NCI-H82 (cell line): ENCODE results near the gene ATRN.
A peak's percentile ranks its signal among the peaks of the same experiment; 100 is the strongest.
"Not testable (repeated sequence)": the region's sequence is repeated elsewhere in the genome, so short reads cannot be mapped to it uniquely, and the experiment has no call there.

Experiments used
- DNase-seq: peaks from one replicate; lab custom pipeline; 2025; lab: John Stamatoyannopoulos, UW

Gene ATRN

DNA sequence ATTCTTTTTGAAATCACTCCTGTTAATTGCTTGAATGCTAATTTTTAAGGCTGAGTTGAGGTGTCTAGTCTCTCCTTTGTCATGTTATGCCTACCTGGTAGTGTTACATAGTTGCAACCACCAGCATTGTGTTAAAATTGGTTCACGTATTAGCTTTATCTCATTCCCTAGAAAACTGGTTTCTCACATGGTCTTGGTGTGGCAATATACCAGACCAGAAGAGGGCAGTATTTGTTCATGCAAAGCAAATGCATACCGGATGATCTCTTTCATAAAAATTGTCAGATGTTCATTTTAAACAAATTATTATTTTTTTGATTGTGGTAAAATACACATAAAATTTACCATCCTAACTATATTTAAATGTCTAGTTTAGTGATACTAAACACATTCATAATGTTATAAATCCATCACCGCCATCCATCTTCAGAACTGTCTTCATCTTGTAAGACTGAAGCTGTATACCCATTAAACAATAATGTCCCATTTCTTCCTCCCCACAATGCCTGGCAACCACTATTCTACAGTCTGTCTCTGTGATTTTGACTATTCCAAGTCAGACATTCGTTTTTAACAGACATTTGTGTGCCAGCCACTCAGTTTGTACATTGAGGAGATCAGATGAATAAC, 92.8 kb downstream of the ATRN start:
- DNase-seq = peak; percentile 56

DNA sequence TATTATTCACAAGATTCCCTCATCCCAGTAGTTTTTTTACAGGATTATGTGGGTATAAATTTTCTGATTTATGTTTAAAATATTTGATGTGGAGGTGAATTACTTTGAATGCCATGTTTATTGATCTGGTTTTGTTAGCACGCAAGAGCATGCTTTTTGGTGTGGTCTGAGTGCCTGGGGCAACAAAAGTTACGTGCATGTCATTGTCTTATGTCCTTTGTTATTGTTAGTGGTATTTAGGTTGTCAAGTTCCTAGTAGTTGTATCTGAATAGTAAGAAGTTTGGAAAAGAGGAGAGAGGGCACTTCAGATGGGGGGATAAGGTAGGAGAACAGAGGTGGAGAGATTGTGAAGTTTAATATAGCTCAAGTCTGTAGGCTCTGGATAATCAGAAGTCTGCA, 95.0 kb downstream of the ATRN start:
- no peak for DNase-seq

DNA sequence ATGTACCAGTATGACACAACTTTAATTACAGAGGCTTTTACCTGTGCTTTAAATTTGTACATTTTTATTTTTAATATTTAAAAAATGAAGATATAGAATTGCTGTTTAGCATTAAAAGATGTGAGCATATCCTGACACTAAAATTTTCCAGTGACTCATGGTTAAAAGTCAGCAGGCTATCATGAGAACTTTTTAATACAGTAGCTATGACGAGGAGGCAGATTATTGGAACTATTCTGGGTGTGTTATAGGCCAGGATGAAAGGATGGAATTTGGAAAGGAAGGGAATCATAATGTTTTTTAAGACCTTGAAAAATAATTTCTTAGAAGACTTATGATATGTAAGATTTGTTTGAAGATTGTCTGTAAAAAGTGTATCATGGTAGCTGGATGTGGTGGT, 101.3 kb downstream of the ATRN start:
- DNase-seq = no peak

DNA sequence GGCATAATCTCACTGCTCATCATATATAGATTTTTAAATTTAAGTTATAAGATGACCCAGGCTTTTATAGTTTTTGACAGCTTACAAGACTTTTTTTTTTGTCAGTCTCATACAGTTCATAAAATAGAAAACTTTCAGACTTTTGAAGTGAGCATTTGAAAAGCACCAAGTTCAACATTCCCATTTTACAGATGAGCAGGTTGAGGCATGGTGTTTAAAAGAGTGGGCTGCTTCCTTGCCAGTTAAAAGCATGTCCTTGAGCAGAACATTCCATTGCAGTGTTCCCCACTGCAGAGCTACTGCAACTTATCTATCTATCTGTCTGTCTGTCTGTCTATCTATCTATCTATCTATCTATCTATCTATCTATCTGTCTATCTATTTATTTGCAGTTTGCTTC, 105.5 kb downstream of the ATRN start:
- DNase-seq = no peak

DNA sequence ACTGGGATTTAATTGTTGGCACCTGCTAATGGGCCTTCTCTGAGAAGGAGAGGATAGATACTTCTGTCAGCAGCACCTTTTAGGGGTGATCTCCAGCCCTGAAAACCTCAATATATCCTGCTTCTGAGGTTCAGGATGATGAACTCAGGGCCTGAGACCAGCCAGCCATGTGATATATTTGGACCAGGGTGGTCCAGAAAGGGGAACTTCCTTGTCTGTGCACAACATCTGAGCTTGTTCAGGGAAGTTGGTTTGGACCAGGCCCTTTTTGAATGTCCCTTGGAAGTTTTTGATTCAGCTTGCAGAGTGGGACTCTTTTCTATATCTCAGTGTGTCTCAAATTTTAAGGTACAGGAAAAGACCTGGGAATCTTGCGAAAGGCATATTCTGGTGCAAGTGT, 106.5 kb downstream of the ATRN start:
- no peak for DNase-seq

DNA sequence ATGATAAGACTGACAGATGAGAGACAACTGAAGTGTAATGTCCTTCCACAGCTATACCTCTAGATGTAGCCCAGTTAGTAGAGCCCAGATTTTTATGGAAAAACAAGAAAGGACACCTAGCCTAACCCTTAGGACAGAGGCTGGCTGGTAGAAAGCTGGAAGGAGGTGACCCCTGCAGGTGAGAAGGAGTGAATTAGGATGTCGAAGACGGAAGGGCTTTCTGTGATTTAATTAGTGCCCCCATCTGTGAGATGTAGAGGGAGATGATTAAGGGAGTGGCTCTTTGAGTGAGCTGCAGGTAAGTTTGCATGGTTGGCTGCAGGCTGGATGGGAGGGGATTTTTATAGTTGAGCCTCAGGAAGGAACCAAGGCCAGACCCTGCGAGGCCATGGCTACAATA, 109.6 kb downstream of the ATRN start:
- peak; percentile 4 for DNase-seq

DNA sequence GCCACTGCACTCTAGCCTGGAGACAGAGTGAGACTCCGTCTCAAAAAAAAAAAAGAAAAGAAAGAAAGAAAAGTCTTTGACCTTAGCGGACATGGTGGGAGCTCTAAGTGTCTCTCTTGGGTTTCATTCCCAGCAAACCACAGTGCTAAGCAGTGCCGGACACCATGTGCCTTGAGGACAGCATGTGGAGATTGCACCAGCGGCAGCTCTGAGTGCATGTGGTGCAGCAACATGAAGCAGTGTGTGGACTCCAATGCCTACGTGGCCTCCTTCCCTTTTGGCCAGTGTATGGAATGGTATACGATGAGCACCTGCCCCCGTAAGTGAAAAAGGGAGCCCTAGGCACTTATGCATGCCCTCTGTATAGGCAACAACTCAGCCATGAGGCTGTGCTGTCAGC, 112.9 kb downstream of the ATRN start:
- no peak for DNase-seq

DNA sequence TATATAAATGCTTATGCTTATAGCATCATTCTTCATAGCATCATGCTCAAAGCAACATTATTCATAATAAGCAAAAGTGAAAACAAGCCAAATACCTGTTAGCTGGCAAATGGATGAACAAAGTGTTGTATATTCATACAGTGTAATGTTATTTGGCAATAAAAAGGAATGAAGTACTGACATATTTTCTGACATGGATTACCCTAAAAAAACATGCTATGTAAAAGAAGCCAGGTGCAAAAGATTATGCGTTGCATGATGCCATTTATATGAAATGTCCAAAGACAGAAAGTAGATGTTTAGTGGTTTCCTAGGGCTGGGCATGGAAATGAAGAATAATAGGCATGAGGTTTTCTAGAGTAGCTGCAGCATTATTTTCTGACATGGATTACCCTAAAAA, 115.3 kb downstream of the ATRN start:
- no peak for DNase-seq

DNA sequence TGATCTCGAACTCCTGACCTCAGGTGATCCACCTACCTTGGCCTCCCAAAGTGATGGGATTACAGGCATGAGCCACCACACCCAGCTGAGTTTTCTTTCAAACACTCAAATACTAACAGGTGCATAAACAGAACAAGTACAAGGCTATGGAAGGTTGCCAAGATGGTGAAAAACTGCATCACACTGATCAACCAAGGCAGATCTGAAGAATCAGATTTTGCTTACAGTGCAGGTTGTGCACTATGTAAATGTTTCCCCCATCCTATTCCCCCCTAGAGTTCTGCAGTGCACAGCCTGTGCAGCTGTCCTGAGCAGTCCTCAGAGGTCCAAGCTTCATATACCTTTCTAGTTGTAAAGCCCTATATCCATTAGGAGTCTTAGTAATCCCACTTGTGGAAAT, 119.3 kb downstream of the ATRN start:
- no peak for DNase-seq

DNA sequence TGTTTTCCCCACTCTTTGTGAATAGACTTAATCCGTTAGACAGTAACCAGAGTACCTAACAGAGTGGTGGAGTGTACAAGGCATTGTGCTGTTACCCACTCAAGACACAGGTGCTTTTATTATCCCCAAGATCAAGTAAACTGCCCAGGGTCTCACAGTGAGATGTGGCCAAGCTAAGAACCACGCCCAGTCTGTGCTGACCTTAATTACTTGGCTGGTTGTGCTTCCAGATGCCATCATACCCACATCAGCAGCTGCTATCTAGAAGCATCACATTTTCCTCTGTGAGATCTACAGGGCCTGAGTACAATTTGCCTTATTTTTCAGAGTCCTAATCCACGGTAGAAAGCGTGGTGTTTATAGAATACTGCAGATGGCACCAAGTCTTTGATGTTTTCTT, 122.1 kb downstream of the ATRN start:
- no peak for DNase-seq

DNA sequence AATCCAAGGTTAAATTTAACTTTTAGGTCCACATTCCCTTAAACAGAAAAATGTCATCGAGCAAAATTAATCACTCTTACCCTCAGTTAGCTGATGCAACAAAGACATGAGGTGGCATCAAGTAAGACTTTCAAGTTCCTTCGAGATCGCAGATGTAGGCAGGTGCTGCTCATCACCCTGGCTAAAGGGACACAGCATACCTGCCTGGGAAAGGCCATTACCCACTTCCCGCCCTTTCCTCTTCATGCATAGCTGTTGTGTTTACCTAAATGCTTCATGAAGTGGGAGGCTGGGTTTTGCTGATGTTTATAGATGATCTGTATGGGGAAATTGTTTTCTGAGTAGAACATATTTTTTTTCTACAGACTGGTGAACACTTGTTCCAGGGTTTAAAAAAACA, 124.7 kb downstream of the ATRN start:
- no peak for DNase-seq

DNA sequence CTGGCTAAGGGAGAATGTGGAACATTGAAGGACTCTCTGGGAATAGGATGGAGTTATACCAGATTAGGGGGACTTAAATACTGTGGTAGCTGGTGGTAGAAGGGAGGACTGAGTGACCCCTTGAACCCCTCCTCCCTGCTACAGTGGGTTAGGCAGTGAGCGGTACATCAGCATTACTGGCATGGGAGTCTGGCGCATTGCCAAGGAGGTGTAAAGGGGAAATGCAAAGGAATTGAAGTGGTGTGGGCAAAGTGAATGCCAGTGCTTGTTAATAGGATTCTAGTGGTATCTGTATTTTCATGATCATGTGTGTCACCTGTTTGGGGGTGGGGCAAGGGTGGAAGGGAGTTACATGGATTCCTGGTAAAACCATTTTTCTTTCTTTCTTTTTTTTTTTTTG, 132.3 kb downstream of the ATRN start:
- DNase-seq = peak; percentile 13

DNA sequence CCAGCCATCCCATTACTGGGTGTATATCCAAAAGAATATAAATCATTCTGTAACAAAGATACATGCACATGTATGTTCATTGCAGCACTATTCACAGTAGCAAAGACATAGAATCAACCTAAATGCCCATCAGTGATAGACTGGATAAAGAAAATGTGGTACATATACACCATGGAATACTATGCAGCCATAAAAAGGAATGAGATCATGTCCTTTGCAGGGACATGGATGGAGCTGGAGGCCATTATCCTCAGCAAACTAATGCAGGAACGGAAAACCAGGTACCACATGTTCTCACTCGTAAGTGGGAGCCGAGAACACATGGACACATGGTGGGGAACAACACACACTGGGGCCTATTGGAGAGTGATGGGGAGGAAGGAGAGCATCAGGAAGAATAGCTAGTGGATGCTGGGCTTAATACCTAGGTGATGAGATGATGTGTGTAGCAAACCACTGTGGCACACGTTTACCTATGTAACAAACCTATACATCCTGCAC, 134.6 kb downstream of the ATRN start:
- DNase-seq = not testable (repeated sequence)

DNA sequence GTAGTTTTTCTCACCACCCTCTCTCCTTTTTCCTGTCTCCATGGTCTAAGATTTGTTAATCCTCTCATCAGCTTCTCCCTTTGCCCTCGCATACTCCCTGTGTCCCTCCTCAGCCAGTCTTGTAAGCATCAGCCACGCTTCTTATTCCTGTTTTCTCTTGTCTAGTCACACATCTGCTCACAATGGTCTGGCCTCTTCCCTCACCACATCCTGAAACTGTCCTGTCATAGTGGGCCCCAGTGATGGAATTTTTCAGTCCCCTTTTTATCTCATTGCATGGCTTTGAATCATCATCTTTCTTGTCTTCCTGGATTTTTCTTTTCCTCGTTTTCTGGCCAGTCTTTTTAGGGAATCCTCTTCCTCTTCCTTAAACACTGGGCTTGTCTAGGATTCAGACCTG, 135.2 kb downstream of the ATRN start:
- no peak for DNase-seq

DNA sequence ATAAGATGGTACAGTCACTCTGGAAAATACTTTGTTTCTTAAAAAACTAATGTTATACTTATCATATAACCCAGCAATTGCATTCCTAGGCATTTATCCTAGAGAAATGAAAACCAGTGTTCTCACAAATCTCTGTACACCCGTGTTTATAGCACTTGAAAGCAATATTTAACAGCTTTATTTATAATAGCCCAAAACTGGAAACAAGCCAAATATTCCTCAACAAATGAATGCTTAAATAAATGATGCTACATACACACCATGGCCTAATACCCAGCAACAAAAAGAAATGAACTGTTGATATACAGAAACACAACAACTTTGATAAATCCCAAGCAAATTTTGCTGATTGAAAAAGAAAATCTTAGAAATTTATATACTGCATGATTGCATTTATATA, 141.1 kb downstream of the ATRN start:
- DNase-seq = no peak

DNA sequence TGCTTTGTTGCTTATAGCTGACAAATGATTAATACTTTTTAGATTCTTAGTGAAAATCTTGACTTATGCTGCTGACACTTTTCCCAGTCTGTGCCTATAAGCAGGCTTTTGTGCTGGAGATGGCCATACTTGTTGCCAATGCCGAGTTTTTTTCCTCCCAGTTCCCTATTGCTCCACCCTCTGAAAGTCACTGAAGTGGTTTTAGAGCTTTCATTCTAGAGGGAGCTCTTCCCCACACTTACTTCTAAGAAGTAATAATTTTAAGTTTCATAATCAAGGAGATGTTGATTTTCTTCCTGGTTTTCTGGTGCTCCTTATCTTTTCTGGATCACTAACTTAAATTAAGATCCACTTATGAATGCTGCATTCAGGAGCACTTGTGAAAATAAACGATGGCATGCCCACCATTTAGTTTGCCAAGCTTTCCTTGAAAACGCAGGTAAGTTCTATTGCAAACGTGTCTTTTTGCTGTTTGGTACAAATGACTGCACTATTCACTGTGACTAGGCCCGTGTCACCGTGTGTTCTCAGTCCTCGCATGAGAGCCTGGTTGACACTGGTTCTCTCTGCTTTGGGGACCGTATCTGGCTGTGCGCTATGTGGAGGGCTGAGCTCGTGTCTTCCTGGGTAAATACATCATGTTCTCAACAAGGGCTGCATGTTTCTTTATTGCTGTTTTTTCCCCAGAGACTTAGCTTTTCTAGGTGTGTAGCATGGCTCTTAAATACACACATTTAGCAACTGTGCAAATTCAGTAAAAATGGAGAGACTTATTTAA, 142.2 kb downstream of the ATRN start:
- DNase-seq = no peak

DNA sequence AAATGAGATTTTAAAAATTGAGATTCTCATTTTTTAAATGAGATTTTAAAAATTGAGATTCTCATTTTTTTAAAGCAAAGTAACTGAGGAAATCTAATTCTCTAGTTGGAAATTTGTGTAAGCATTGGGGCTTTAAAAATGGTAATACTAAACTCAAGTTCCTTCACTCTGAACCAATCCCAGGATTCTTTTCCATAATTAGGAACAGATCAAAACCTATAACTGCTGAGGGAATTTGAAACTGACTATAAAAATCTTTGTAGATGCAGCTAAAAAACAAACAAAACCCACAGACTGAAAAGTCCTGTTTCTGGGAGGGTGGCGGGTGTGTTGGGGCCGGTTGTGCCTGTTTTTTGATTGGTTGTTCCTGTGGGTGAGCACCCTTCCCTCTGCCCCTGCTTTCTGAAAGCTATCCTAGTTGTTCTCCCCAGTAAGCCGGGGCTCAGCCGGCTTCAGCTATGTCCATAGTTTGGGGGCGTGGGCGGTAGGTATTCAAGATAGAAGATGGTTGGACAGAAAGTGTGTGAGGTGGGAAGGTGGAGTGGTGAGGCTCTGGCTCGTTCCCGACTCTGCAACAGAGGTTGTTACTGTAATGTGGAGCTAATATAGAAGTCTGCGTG, 143.1 kb downstream of the ATRN start:
- DNase-seq = no peak

DNA sequence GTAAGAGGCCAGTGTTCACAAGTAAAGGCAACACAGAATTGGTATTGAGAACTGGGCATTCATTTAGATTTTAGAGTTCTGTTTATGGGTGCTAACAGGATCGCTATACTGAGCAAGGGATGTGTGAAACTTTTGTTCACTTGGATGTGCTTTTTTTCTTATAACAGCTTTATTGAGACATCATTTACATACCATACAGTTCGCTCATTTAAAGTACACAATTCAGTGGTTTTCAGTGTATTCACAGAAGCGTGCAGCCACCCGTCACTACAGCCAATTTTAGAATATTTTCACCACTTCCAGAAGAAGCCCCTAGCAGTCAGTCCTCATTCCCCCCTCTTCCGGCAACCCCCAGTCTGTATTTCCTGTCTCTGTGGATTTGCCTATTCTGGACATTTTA, 143.6 kb downstream of the ATRN start:
- no peak for DNase-seq

DNA sequence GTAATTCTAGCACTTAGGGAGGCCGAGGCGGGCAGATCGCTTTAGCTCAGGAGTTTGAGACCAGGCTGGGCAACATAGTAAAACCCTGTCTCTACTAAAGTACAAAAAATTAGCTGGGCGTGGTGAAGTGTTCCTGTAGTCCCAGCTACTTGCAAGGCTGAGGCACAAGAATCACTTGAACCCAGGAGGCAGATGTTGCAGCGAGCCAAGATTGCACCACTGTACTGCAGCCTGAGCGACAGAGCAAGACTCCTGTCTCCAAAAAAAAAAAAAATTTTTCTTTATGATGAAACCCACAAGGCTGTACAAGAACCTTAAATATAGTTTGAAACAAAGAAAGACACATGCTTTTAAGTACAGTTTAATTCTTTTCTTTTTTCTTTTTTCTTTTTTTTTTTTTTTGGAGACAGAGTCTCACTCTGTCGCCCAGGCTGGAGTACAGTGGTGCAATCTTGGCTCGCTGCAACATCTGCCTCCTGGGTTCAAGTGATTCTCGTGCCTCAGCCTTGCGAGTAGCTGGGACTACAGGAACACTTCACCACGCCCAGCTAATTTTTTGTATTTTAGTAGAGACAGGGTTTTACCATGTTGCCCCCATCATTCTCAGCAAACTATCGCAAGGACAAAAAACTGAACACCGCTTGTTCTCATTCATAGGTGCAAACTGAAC, 144.5 kb downstream of the ATRN start:
- not testable (repeated sequence) for DNase-seq

DNA sequence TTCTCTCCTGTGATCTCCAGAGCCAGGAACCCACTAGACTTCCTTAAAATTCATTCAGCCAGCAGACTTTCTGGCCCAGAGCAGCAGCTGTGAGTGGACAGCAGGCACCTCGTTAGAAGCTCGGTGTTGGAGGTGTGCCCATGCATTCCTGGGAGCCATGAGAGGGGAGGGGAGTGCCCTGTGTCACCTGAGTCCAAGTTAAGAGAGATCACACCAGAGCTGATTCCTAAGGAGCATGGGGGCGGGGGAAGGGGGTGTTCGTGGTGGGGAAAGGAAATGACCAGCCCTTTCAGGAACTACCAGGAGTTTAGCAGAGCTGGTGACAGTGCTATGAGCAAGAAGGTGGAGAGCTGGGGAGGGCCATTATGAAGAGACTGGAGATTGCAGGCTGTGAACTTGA, 145.4 kb downstream of the ATRN start:
- DNase-seq = no peak

DNA sequence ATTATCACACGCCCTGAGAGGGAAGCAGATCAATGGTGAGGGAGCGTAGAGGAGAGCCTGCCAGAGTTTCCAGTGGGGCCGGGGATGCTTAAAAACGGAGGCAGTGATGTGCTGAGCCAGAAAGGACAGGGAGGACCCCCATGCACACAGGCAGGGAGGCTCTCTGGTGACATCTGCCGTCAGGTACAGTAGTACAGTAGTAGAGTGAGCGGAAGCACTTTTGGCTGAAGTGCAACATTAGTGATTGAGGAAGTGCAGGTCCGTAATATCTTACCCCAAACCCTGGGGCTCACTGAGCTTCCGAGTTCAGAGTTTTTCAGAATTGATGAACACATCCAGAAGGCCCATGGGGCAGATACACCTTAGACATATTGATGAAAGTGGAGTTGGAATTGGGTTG, 150.3 kb downstream of the ATRN start:
- DNase-seq = no peak

DNA sequence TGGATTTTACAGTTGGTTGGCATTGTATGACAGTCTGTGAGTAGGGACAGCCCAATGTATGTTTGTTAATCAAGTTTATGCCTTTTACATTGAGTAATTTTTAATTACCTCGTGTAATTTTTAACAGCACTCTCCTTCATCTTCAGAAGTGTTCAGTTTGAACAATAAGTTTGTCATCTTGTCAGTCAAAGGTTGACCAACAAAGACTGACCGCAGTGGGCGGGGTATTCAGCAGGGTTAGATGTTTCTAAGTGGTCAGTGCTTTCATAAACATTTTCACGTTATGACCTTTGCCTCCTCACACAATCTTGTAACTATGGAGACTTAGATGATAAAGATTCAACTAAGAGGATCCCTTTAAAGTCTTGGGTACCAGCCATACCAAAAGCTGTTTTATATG, 151.6 kb downstream of the ATRN start:
- DNase-seq = no peak

DNA sequence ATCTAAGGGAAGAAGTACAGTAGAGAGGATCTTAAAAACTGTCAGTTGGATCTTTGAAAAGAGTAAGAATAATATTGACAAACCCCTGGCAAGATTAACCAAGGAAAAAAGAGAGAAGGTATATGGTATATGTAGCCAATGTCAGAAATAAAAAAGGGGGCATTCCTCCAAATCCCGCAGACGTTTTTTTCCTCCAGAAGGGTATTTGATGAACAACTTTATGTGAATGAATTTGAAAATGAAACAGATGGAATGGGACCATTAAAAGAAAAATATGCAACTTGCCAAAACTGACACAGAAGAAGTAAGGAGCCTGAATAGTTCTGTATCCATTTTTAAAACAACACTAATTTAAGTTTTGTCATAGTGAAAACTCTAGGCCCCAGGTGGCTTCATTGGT, 156.7 kb downstream of the ATRN start:
- no peak for DNase-seq
